Spleen (tissue), 7 donors: ENCODE measurements around the gene NAE1.
A peak's percentile ranks its signal among the peaks of the same experiment; 100 is the strongest.

ENCODE experiments used
- CTCF ChIP-seq, 11 experiments: fragments of 200-600 bp in 7 of 11; fragments of 450-650 bp in 4 of 11; sonication (generic) in 4 of 11; IDR thresholded peaks in 8 of 11; conservative IDR thresholded peaks in 3 of 11; 1 replicate in 7 of 11; 2 replicates in 4 of 11; pipeline versions ENCODE4 v1.4.0 to v1.8.0; 2016 to 2021; ENCODE audit warnings: antibody characterized with exemption in 11 of 11, inconsistent platforms in 4 of 11, mild to moderate bottlenecking in 1 of 11
- POLR2A ChIP-seq, 3 donors: fragments of 450-650 bp; IDR thresholded peaks; one replicate each; pipeline ENCODE4 v1.5.1; 2017; ENCODE audit warnings: antibody characterized with exemption in 3 of 3, mild to moderate bottlenecking in 1 of 3
- POLR2AphosphoS5 ChIP-seq, 3 donors: sonication (generic); formaldehyde crosslinking; IDR thresholded peaks; one replicate each; pipeline ENCODE4 v1.5.1; 2017; ENCODE audit warnings: antibody characterized with exemption in 3 of 3
- donor health status: DM: no; HTN: no; CAD: no; lungs with moderate emphysema.
- donor health status: DM: no; HTN: no; CAD: no.
- donor health status: DM: no; HTN: no; CAD: no.

GRCh38 chr16:66830422-66831404 is at the start of gene NAE1:
- TF ChIP-seq CTCF (IDR thresholded peaks at IDR 0.05 in 8 of 11, conservative IDR thresholded peaks at IDR 0.05 in 3 of 11), result peak; percentile 84 to 99 (median 98)
- TF ChIP-seq POLR2A (IDR thresholded peaks at IDR 0.05), result peak in 2 of 3 donors; percentile 10 to 56
- peak; percentile 97 for TF ChIP-seq POLR2AphosphoS5 (IDR thresholded peaks at IDR 0.05)
